ENCODE measurements around the gene NECAB2. TPM values are rescaled to one million over a fixed set of nuclear protein-coding genes. Genes with fewer than 3 reads are reported as not detected.
A peak's percentile ranks its signal among the peaks of the same experiment; 100 is the strongest.

NECAB2 gene
- total RNA-seq, 1 donor from 2014 or later = 0.40 TPM

DNA sequence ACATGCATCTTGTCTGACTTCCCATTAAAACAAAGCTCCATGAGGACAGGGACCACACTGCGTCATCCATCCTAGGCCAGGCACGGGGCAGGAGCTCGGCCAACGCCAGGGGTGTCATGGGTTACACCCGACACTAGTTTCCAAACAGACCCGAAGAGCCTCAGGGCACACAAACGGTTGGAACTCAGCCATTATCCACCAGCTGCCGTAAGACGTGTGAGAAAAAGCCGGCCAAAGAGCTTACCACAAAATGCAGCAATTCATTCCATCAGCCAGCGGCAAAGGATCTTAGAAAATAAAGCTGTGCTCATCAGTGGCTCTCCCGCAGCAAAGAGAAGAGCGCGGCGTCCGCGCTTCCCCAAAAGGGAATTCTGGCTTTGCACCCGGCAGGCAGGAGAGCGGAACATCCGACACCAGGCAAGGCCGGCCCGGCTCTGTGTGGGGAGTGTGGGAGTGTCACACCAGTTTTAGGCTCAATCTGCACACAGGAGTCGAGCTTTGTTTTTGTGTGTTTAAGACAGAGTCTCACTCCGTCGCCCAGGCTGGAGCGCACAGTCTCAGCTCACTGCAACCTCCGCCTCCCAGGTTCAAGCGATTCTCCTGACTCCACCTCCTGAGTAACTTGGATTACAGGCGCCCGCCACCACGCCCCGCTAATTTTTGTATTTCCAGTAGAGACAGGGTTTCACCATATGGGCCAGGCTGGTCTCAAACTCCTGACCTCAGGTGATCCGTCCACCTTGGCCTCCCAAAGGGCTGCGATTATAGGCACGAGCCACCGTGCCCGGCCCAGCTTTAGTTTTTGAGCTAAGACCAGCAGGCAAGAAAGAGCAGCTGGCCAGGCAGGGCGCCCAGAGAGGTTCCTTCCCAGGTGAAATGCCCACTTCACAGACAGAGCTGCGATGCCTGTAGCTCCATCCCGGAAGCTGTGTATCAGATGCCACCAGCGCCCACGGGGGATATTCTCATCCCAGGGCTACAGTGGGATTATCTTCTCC, 73.1 kb downstream of the NECAB2 start:
- Mint-ChIP-seq H3K27me3 (ENCODE audit: low read depth) (peaks cover 29% of the 10 kb centered on the region), H3K27ac (ENCODE audit: unreplicated experiment) (no peak overlapping the region), H3K4me3 (ENCODE audit: unreplicated experiment) (no peak overlapping the region), H3K4me1 (ENCODE audit: low read depth) (no peaks in the 10 kb centered on the region), H3K9me3 (ENCODE audit: low read depth) (peaks cover 3% of the 10 kb centered on the region), H3K36me3 (ENCODE audit: low read depth) (peaks cover 2% of the 10 kb centered on the region)
- peak; percentile 72 for DNase-seq (ENCODE audit: low spot score)
- TF ChIP-seq, protein P1, sequence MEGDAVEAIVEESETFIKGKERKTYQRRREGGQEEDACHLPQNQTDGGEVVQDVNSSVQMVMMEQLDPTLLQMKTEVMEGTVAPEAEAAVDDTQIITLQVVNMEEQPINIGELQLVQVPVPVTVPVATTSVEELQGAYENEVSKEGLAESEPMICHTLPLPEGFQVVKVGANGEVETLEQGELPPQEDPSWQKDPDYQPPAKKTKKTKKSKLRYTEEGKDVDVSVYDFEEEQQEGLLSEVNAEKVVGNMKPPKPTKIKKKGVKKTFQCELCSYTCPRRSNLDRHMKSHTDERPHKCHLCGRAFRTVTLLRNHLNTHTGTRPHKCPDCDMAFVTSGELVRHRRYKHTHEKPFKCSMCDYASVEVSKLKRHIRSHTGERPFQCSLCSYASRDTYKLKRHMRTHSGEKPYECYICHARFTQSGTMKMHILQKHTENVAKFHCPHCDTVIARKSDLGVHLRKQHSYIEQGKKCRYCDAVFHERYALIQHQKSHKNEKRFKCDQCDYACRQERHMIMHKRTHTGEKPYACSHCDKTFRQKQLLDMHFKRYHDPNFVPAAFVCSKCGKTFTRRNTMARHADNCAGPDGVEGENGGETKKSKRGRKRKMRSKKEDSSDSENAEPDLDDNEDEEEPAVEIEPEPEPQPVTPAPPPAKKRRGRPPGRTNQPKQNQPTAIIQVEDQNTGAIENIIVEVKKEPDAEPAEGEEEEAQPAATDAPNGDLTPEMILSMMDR (IDR thresholded peaks at IDR 0.05) = no peak

DNA sequence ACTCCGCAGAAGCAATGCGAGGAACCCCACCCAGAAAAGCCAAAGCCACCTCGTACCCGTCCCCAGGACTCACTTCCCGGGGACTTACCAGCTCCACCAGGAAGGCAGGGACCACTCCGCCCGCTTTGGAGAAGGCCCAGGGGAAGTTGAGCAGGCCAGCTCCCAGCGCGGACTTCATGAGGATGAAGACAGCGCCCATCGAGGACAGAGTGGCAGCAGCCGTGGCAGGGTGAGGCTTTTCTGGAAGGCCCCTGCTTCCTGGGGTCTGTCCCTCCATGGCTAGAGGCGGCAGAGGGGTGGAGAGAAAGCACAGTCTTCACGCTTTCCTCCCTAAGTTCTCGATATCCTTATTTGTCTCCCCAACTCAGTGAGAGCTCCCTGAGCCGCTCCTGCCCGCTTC, 73.8 kb downstream of the NECAB2 start:
- DNase-seq (ENCODE audit: low spot score) = peak; percentile 81
- TF ChIP-seq, protein P1 (IDR thresholded peaks at IDR 0.05) = no peak
- H3K27me3 Mint-ChIP-seq (ENCODE audit: low read depth) = peaks cover 29% of the 10 kb centered on the region

DNA sequence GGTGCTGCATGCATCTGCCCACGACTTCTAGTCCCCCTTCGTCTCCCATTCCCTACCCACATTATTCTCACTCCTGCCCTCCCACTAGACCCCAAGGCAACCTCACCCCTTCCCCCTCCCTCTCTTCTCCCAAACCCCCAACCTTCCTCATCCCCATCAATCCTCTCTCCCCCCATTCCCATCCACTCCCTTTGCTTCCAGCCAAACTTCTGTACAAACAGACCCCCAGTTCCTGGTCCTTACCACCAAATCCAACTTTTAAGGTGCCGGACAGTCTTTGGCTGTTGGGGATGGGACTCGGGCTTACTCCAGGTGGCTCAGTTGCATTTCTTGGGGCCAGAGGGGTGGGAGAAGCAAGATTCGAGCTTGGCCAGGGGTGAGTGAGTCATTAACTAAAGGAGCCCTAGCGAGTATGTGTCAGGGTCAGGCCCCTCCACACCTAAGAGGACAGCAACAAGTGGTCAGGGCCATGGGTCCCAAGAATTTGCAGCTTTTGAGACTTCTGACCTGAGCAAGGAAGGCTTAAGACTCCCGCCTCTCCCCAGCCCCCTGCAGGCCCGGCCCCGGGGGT, 74.3 kb downstream of the NECAB2 start, which contains the start of gene SLC38A8:
Gene SLC38A8 (minus strand): TSS at position 488 of the 571 bp plus-strand sequence. CDS start 638 bp downstream, outside the sequence.
- Mint-ChIP-seq H3K4me1 (ENCODE audit: low read depth) (no peaks in the 10 kb centered on the region), H3K27me3 (ENCODE audit: low read depth) (peaks cover 29% of the 10 kb centered on the region), H3K4me3 (ENCODE audit: unreplicated experiment) (no peak within 1 kb of the TSS), H3K9me3 (ENCODE audit: low read depth) (no peaks in the 10 kb centered on the region), H3K36me3 (ENCODE audit: low read depth) (peaks cover 2% of the 10 kb centered on the region), H3K27ac (ENCODE audit: unreplicated experiment) (no peak within 1 kb of the TSS)
- no peak for DNase-seq (ENCODE audit: low spot score)
- TF ChIP-seq, protein P1 (IDR thresholded peaks at IDR 0.05) = no peak

More for the DNA sequence above, 73.8 kb downstream of the NECAB2 start:
- H3K4me3 Mint-ChIP-seq (ENCODE audit: unreplicated experiment) = no peak overlapping the region
- no peaks in the 10 kb centered on the region for H3K4me1 Mint-ChIP-seq (ENCODE audit: low read depth)
- H3K27ac Mint-ChIP-seq (ENCODE audit: unreplicated experiment) = no peak overlapping the region
- no peaks in the 10 kb centered on the region for H3K36me3 Mint-ChIP-seq (ENCODE audit: low read depth)
- no peaks in the 10 kb centered on the region for H3K9me3 Mint-ChIP-seq (ENCODE audit: low read depth)

DNA sequence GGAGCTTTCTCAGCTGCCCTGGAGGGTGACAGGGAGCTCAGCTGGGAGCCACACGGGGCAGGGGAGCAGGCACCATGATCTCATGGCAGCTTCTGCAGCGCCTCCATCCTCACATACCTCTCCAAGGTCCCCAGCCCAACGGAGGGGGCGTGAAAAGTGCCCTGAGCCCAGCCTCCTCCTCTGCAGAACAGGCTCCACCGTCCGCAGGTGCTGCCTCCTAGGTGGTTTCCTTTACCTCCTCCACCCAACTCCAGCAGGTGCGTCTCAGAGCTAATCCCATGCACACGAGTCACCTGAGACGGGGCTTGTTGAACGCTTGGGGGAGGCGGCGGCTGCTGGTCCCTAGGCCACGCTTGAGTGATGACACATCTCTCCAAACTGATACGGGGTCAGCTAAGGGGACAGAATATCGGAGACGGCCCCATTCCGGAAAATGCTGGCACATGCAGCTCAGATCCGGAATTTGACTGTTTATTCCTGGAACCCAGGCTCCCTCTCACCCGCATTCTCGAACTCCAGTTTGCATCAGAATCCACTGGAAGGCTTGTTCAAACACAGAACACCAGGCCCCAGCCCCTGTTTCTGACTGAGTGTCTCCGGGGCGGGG, 74.9 kb downstream of the NECAB2 start:
- peak; percentile 81 for DNase-seq (ENCODE audit: low spot score)
- no peak overlapping the region for H3K4me3 Mint-ChIP-seq (ENCODE audit: unreplicated experiment)
- peaks cover 29% of the 10 kb centered on the region for H3K27me3 Mint-ChIP-seq (ENCODE audit: low read depth)
- H3K9me3 Mint-ChIP-seq (ENCODE audit: low read depth) = no peaks in the 10 kb centered on the region
- TF ChIP-seq, protein P1 (IDR thresholded peaks at IDR 0.05) = no peak
- no peaks in the 10 kb centered on the region for H3K4me1 Mint-ChIP-seq (ENCODE audit: low read depth)
- H3K36me3 Mint-ChIP-seq (ENCODE audit: low read depth) = peaks cover 2% of the 10 kb centered on the region
- H3K27ac Mint-ChIP-seq (ENCODE audit: unreplicated experiment) = no peak overlapping the region

Measured in chondrocyte (in vitro differentiated cells).